IPS-11a (cell line): ENCODE results near the gene FTO.

Experiments
- H3K4me3 ChIP-seq: one replicate; pipeline ENCODE4 v1.5.1; 2013; ENCODE audit warnings: low read depth, low read length, control low read depth

FTO gene

GRCh38 chr16:53955221-53955875 is 251.4 kb downstream of the FTO start:
- no peak overlapping the region for H3K4me3 ChIP-seq

GRCh38 chr16:53958341-53958880 is 254.5 kb downstream of the FTO start:
- no peak overlapping the region for H3K4me3 ChIP-seq

- H3K4me3 ChIP-seq: no peak overlapping the region
These were observed 256.3 kb downstream of the FTO start for GRCh38 chr16:53960050-53960812.

- no peak overlapping the region for H3K4me3 ChIP-seq
These were observed 257.1 kb downstream of the FTO start for GRCh38 chr16:53960954-53961616.

- no peak overlapping the region for H3K4me3 ChIP-seq
These were observed 258.1 kb downstream of the FTO start for GRCh38 chr16:53962041-53962440.

- no peak overlapping the region for H3K4me3 ChIP-seq
These were observed 260.3 kb downstream of the FTO start for GRCh38 chr16:53964145-53964790.

- H3K4me3 ChIP-seq: no peak overlapping the region
These were observed 263.0 kb downstream of the FTO start for GRCh38 chr16:53966821-53967571.

GRCh38 chr16:53967572-53967971 is 263.6 kb downstream of the FTO start:
- H3K4me3 ChIP-seq: no peak overlapping the region

- no peak overlapping the region for H3K4me3 ChIP-seq
These were observed 264.5 kb downstream of the FTO start for GRCh38 chr16:53968454-53968853.

GRCh38 chr16:53968896-53969295 is 264.9 kb downstream of the FTO start:
- no peak overlapping the region for H3K4me3 ChIP-seq

GRCh38 chr16:53971616-53972015 is 267.7 kb downstream of the FTO start:
- no peak overlapping the region for H3K4me3 ChIP-seq

GRCh38 chr16:53973021-53973420 is 269.1 kb downstream of the FTO start:
- no peak overlapping the region for H3K4me3 ChIP-seq

- H3K4me3 ChIP-seq: no peak overlapping the region
These were observed 270.6 kb downstream of the FTO start for GRCh38 chr16:53974484-53975080.

GRCh38 chr16:53980675-53981074 is 276.7 kb downstream of the FTO start:
- no peak overlapping the region for H3K4me3 ChIP-seq

GRCh38 chr16:53982631-53983042 is 278.7 kb downstream of the FTO start:
- H3K4me3 ChIP-seq: no peak overlapping the region

- no peak overlapping the region for H3K4me3 ChIP-seq
These were observed 281.0 kb downstream of the FTO start for GRCh38 chr16:53984936-53985335.

- H3K4me3 ChIP-seq: no peak overlapping the region
These were observed 281.9 kb downstream of the FTO start for GRCh38 chr16:53985861-53986260.

GRCh38 chr16:53986793-53987192 is 282.8 kb downstream of the FTO start:
- H3K4me3 ChIP-seq: no peak overlapping the region

- H3K4me3 ChIP-seq: no peak overlapping the region
These were observed 284.2 kb downstream of the FTO start for GRCh38 chr16:53988136-53988535.

GRCh38 chr16:53989597-53989996 is 285.6 kb downstream of the FTO start:
- H3K4me3 ChIP-seq: no peak overlapping the region
